SU-DHL-6 (cell line): Measurements from ENCODE around the gene PARP16.

Experiments
- CTCF ChIP-seq: fragments of 200-600 bp; sonication (generic); IDR thresholded peaks from one replicate; pipeline ENCODE4 v1.5.1; 2017; ENCODE audit warnings: antibody characterized with exemption, mild to moderate bottlenecking, low read length, moderate library complexity; ENCODE audit not compliant: insufficient read depth, poor library complexity, severe bottlenecking
- EZH2phosphoT487 ChIP-seq: fragments of 200-600 bp; sonication (generic), shearing (Covaris generic); conservative IDR thresholded peaks from 2 replicates; pipeline ENCODE4 v1.6.1; 2018; ENCODE audit warnings: mild to moderate bottlenecking, antibody characterized with exemption, low read length, moderate library complexity, mixed read lengths

- no peak for TF ChIP-seq CTCF
- TF ChIP-seq EZH2phosphoT487, result no peak
Observed at GRCh38 chr15:65329288-65329983, 42.8 kb upstream of the PARP16 start.
